ENCODE results near the gene ADAR. TPM values are rescaled to one million over a fixed set of nuclear protein-coding genes. Genes with fewer than 3 reads are reported as not detected.

Gene ADAR
- total and polyA plus RNA-seq, 4 donors, result 27.1 to 141 (median 107) TPM

DNA sequence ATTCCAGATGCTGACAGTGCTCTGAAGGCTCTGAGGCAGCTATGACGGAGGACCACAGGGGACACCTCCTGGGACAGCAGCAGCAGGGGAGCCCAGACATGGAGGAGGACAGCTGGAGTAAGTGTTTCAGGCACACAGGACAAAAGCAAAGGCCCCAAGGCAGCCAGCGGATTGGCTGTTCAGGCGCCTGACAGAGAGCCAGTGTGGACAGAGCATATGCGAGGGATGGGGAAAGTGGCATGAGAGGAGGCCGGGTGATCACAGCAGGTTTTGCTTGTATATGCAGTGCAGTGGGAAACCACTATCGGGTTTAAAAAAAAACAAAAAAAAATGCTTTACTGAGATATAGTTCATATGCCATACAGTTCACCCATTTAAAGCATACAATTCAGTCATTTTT, 21.3 kb downstream of the ADAR start:
- TF ChIP-seq, protein P1, sequence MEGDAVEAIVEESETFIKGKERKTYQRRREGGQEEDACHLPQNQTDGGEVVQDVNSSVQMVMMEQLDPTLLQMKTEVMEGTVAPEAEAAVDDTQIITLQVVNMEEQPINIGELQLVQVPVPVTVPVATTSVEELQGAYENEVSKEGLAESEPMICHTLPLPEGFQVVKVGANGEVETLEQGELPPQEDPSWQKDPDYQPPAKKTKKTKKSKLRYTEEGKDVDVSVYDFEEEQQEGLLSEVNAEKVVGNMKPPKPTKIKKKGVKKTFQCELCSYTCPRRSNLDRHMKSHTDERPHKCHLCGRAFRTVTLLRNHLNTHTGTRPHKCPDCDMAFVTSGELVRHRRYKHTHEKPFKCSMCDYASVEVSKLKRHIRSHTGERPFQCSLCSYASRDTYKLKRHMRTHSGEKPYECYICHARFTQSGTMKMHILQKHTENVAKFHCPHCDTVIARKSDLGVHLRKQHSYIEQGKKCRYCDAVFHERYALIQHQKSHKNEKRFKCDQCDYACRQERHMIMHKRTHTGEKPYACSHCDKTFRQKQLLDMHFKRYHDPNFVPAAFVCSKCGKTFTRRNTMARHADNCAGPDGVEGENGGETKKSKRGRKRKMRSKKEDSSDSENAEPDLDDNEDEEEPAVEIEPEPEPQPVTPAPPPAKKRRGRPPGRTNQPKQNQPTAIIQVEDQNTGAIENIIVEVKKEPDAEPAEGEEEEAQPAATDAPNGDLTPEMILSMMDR (IDR thresholded peaks at IDR 0.05; ENCODE audit: control extremely low read depth, extremely low read depth), result no peak
- no peaks in the 10 kb centered on the region for H3K9me3 ChIP-seq (ENCODE audit: control insufficient read depth in 4 of 4, insufficient read depth in 3 of 4, low read length in 3 of 4)
- H3K27ac ChIP-seq (ENCODE audit: low read depth in 1 of 2, low read length in 1 of 2), result no peak overlapping the region
- no peak for DNase-seq
- no peak overlapping the region for H3K4me3 ChIP-seq
- H3K9ac ChIP-seq (ENCODE audit: insufficient read depth in 1 of 2, low read length in 2 of 2), result no peak overlapping the region
- ATAC-seq (ENCODE audit: insufficient read depth, low FRiP score), result no peak
- no peaks in the 10 kb centered on the region for H3K27me3 ChIP-seq (ENCODE audit: control insufficient read depth in 3 of 3, insufficient read depth in 3 of 3, low read length in 2 of 3)
- 95 to 97% methylated on average over 6 of the region's 6 CpGs for WGBS, 2 donors
- peaks cover 0 to 9% (median 0%) of the 10 kb centered on the region in 5 donors for H3K4me1 ChIP-seq (ENCODE audit: control insufficient read depth in 5 of 5, insufficient read depth in 5 of 5, low read length in 5 of 5)
- H3K36me3 ChIP-seq (ENCODE audit: control insufficient read depth in 4 of 4, insufficient read depth in 4 of 4, low read length in 4 of 4), result peaks cover 68 to 81% (median 79%) of the 10 kb centered on the region in 4 donors

DNA sequence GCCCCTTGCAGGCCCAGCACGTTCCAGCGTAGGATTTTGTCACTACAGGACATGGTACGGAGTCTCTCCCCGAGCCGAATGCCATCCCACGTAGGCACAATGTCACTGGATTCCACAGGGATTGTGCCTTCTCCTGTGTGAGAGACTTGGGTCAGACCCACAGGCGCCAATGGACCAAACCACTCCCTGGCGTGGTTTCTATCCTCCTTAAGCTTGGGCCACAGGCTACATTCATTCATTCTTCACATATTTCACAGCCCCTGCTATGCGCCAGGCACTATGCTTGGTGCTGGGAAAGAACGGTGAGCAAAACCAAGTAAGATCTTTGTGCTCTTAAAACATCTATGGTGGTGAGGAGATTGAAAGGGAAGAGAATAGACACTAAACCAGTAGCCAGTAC, 21.8 kb downstream of the ADAR start:
- no peak for ATAC-seq (ENCODE audit: insufficient read depth, low FRiP score)
- Histone ChIP-seq H3K27ac (ENCODE audit: low read depth in 1 of 2, low read length in 1 of 2) (no peak overlapping the region), H3K27me3 (ENCODE audit: control insufficient read depth in 3 of 3, insufficient read depth in 3 of 3, low read length in 2 of 3) (no peaks in the 10 kb centered on the region), H3K9me3 (ENCODE audit: control insufficient read depth in 4 of 4, insufficient read depth in 3 of 4, low read length in 3 of 4) (no peaks in the 10 kb centered on the region), H3K4me3 (no peak overlapping the region), H3K4me1 (ENCODE audit: control insufficient read depth in 5 of 5, insufficient read depth in 5 of 5, low read length in 5 of 5) (peaks cover 0 to 9% (median 0%) of the 10 kb centered on the region in 5 donors), H3K36me3 (ENCODE audit: control insufficient read depth in 4 of 4, insufficient read depth in 4 of 4, low read length in 4 of 4) (peaks cover 65 to 79% (median 77%) of the 10 kb centered on the region in 4 donors), H3K9ac (ENCODE audit: insufficient read depth in 1 of 2, low read length in 2 of 2) (no peak overlapping the region)
- 92 to 94% methylated on average over 10 of the region's 10 CpGs for WGBS, 2 donors
- no peak for DNase-seq
- TF ChIP-seq, protein P1 (IDR thresholded peaks at IDR 0.05; ENCODE audit: control extremely low read depth, extremely low read depth), result no peak

DNA sequence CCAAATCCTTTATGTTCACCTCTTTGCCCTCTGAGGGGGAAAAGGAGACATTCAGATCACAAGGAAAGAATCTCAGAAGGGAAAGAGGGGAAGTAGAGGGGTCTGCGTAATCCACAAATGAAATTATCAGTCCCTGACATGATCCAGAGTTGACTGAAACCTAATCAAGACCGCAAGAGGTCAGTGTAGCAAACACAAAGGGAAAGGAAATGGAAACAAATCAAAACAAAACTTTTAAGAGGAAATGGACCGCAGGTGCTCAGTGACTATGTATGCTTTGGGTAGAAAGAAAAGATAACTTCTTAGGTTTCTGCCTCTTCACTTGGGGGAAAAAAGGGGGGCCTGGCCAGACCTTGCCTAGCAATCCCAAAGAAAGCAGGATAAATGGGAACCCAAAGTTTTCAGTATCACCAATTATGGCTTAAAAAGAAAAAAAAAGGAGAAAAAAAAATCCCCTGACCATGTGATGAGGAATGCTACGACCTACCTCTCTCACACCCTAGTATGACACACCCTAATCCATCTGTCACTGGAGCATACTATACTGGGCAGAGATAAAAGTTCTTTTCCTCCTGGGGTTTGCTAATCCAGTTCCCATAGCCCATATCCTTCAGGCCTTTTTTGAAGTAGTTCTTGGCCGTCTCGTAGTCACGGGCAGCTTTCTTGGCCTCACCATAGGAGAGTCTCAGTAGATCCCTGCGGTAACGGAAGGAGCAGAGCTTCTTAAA, 23.6 kb downstream of the ADAR start:
- TF ChIP-seq, protein P1 (IDR thresholded peaks at IDR 0.05; ENCODE audit: control extremely low read depth, extremely low read depth), result no peak
- H3K27me3 ChIP-seq (ENCODE audit: control insufficient read depth in 3 of 3, insufficient read depth in 3 of 3, low read length in 2 of 3), result no peaks in the 10 kb centered on the region
- no peak overlapping the region for H3K27ac ChIP-seq (ENCODE audit: low read depth in 1 of 2, low read length in 1 of 2)
- DNase-seq (no peak), ATAC-seq (ENCODE audit: insufficient read depth, low FRiP score) (no peak)
- no peaks in the 10 kb centered on the region for H3K9me3 ChIP-seq (ENCODE audit: control insufficient read depth in 4 of 4, insufficient read depth in 3 of 4, low read length in 3 of 4)
- H3K9ac ChIP-seq (ENCODE audit: insufficient read depth in 1 of 2, low read length in 2 of 2), result no peak overlapping the region
- 83 to 89% methylated on average over 9 of the region's 9 CpGs for WGBS, 2 donors
- peaks cover 0 to 9% (median 0%) of the 10 kb centered on the region in 5 donors for H3K4me1 ChIP-seq (ENCODE audit: control insufficient read depth in 5 of 5, insufficient read depth in 5 of 5, low read length in 5 of 5)
- peaks cover 59 to 82% (median 70%) of the 10 kb centered on the region in 4 donors for H3K36me3 ChIP-seq (ENCODE audit: control insufficient read depth in 4 of 4, insufficient read depth in 4 of 4, low read length in 4 of 4)
- no peak overlapping the region for H3K4me3 ChIP-seq

Measured in lung (tissue), 12 donors.